Liver (tissue), 3 donors: Measurements from ENCODE around the gene PRKX.
"Not testable (repeated sequence)": the region's sequence is repeated elsewhere in the genome, so short reads cannot be mapped to it uniquely, and the experiment has no call there.

Experiments used
- ATF3 ChIP-seq: IDR thresholded peaks from 2 replicates; pipeline ENCODE4 v1.6.1; 2016; ENCODE audit warnings: antibody characterized with exemption
- CTCF ChIP-seq: fragments of 150-350 bp; IDR thresholded peaks from 2 replicates; pipeline ENCODE4 v1.5.1; 2017; ENCODE audit warnings: improper control_type of control experiment, low read depth, low read length; ENCODE audit not compliant: missing input control
- EGR1 ChIP-seq, 2 donors: IDR thresholded peaks; 2 replicates each; pipeline ENCODE4 v1.6.1; 2016 to 2018; ENCODE audit warnings: antibody characterized with exemption in 2 of 2, low read depth in 2 of 2
- FOXA1 ChIP-seq: IDR thresholded peaks from 2 replicates; pipeline ENCODE4 v1.6.1; 2016; ENCODE audit warnings: antibody characterized with exemption
- GABPA ChIP-seq, 2 donors: IDR thresholded peaks in 1 of 2; conservative IDR thresholded peaks in 1 of 2; 2 replicates each; pipeline ENCODE4 v1.6.1; 2016; ENCODE audit warnings: antibody characterized with exemption in 2 of 2, mild to moderate bottlenecking in 1 of 2, moderate library complexity in 1 of 2
- JUND ChIP-seq, 2 donors: IDR thresholded peaks; 2 replicates each; pipeline ENCODE4 v1.6.1; 2016; ENCODE audit warnings: antibody characterized with exemption in 2 of 2
- MAX ChIP-seq: IDR thresholded peaks from 2 replicates; pipeline ENCODE4 v1.6.1; 2016; ENCODE audit warnings: antibody characterized with exemption
- NR2F2 ChIP-seq: IDR thresholded peaks from 2 replicates; pipeline ENCODE4 v1.6.1; 2016; ENCODE audit warnings: antibody characterized with exemption
- RAD21 ChIP-seq, 2 donors: IDR thresholded peaks; 2 replicates each; pipeline ENCODE4 v1.6.1; 2016; ENCODE audit warnings: antibody characterized with exemption in 2 of 2, mild to moderate bottlenecking in 2 of 2
- RXRA ChIP-seq, 2 donors: IDR thresholded peaks; 2 replicates each; pipeline ENCODE4 v1.6.1; 2017 to 2018; ENCODE audit warnings: antibody characterized with exemption in 2 of 2, mild to moderate bottlenecking in 1 of 2
- SP1 ChIP-seq: IDR thresholded peaks from 2 replicates; pipeline ENCODE4 v1.6.1; 2018; ENCODE audit warnings: antibody characterized with exemption, mild to moderate bottlenecking
- TAF1 ChIP-seq: conservative IDR thresholded peaks from 2 replicates; pipeline ENCODE4 v1.6.1; 2016; ENCODE audit warnings: antibody characterized with exemption, mild to moderate bottlenecking
- YY1 ChIP-seq: IDR thresholded peaks from 2 replicates; pipeline ENCODE4 v1.6.1; 2016; ENCODE audit warnings: antibody characterized with exemption, mild to moderate bottlenecking
- ZBTB33 ChIP-seq: IDR thresholded peaks from 2 replicates; pipeline ENCODE4 v1.6.1; 2016; ENCODE audit warnings: antibody characterized with exemption
- donor health status: healthy.
- donor health status: healthy.

GRCh38 chrX:3707673-3708274 is 5.7 kb downstream of the PRKX start:
- not testable (repeated sequence) for TF ChIP-seq CTCF; JUND (IDR thresholded peaks at IDR 0.05); MAX; YY1; SP1; ZBTB33; RXRA (IDR thresholded peaks at IDR 0.05); FOXA1; TAF1; GABPA (IDR thresholded peaks at IDR 0.05 in 1 of 2, conservative IDR thresholded peaks at IDR 0.05 in 1 of 2); NR2F2; ATF3; EGR1 (IDR thresholded peaks at IDR 0.05; ENCODE audit: low read depth in 2 of 2); RAD21 (IDR thresholded peaks at IDR 0.05)
